Activated CD8-positive, alpha-beta memory T cell treated with anti-CD3 and anti-CD28 coated beads, Interleukin-2, amount 50 U/mL, for 48 hours (primary cell): ENCODE data around the gene TRIOBP.
"Not testable (repeated sequence)": the region's sequence is repeated elsewhere in the genome, so short reads cannot be mapped to it uniquely, and the experiment has no call there.

ENCODE experiments used
- DNase-seq: peaks from one replicate; pipeline ENCODE4 v3.0.0-alpha.2; 2020

Gene TRIOBP

DNA sequence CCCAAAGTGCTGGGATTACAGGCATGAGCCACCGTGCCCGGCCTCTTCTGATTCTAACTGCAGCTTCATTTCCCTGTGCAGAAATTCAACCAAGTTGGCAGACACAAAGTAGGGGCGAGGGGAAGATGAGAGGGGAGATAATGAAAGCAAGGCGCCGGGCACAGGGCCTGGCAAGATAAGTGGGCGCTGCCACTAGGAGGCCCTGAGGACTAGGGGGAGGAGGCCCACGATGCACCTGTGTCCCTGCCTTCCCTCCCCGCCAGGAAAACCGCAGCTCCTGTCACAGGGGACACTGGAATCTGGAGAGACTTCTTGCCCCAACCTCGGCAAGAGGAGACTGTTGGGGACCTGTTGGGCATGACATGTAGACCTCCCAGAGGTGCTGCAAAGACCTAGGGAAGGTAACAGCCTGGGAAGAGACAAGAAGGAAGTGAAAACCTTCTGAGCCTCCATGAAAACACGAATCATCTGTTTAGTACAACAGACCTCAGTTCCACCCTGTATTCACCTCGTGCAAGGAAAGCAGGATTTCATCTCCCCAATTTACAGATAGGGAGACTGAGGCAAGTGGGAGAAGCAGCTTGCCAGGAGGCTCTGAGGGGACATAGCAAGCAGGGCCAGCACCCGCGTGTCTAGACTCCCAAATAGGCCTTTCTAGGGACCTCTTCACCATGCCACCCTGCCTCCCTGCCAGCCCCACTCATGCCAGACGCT is 24.5 kb upstream of the TRIOBP start:
- DNase-seq = no peak

DNA sequence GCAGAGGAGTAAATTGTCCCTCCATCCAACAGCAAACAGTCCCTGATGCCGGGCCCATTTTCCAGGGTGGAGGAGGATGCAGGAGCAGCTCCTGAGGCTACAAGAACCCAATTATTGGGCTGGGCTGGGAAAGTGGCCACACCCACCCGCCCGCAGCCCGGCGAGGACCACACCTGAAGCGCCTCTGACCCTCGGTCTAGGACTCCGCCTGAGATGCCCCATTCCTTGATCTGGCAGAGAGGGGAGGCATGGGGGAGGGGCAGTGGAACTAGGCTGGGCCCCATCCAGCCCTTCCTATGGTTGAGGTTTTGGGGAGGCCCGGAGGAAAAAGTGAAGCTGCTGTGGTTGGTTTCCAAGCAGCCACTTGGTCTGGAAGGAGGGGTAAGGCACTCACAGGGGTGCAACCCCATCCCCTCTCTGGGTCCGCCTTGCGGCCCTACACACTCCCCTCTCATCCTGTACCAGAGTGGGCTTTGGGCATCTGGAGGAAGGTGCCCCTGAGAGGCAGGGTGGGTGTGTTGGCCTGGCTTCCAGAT is 23.9 kb upstream of the TRIOBP start:
- DNase-seq = no peak

DNA sequence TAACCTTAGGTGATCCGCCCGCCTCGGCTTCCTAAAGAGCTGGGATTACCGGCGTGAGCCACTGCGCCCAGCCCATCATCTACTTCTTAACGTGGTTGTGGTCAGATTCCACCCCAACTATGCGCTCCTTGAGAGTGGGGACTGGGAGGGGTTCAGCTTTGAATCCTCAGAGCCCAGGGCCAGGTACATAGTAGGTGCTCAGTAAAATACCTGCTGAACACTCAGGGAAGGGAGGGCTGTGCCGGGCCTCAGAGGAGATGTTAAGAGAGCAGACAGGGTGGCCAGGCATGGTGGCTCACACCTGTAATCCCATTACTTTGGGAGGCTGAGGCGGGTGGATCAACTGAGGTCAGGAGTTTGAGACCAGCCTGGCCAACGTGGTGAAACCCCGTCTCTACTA is 22.6 kb upstream of the TRIOBP start:
- DNase-seq = no peak

DNA sequence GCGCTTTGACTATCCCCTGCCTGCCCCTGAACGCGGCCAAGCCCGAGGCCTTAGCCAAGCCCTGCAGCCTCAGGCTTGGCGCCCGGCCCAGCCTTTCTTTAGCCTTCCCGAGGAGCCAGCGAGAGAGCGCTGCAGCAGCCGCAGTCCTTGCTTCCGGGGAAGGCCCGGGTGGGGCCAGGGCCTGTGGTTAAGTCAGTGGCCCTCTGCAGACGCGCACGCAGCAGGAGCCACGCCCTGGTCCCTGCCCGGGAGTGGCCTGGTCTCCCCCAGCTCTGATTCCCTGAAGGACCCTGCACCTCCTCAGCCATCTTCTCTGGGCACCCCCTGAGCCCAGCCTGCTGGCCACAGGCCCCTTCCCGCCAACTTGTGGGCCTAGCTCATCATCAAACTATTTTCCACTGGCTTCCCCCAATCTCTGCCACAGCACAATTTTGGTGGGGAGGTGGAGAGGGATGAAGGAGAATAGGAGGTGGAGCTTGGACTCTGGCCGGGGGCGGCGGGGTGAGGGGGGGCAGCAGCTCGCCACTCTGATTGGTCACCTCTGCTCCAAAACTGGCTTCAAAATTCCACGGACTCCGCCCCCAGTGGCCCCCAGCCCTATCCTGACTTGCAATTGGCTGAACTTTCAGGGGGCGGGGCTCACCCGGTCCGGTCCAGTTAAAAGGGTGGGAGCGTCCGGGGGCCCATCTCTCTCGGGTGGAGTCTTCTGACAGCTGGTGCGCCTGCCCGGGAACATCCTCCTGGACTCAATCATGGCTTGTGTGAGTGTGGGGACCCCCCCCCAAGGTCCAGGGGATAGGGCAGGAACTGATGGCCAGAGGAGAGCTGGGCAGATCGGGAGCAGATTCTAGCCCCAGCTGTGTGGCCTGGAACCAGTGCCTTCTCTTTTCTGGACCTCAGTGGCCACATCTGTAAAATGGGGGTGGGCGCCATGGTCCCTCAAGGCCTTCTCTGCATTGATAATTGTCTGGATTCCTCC is 21.6 kb upstream of the TRIOBP start, which contains the start of gene LGALS1:
TSS of gene LGALS1 (plus strand) at position 686 of the 979 bp plus-strand sequence. CDS start at position 753, 67 bp downstream.
- peak; percentile 84 for DNase-seq

DNA sequence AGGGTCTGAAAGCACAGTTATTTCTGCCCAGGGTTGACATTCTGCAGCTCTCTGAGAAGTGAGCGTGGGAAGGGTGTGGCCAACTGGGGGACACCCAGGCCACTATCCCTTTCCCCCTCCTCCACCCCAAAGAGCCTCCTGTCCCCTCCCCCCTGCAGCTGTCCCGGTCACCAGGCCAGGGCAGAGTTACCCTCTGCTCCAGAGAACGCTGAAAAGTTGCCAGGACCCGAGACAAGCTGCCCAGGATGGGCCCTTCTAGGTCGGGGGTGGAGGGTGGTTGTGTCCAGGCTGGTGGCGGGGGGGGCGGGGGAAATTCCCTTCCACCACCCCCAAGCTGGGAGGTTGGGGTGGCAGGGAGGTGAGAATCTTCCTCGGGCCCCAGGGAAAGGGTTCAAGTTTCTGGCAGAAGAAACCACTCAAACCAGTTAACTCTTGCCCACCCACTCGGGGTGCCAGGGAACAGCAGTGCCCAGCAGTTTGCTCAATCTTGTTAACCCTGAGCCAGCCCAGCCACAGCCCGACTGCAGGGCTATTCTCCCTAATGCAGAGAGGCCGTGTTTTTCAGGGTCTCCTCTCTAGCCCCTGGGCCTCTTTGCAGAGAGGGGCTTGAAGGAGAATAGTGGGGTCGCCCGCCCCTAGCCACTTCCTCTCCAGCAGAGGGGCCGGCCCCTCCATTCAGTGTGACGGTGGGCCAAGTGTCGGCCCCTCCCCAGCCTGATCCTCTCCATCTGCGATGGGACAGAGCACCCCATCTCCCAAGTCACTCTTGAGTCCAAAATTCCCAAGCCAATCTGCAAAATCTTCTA is 20.7 kb upstream of the TRIOBP start:
- DNase-seq = no peak

DNA sequence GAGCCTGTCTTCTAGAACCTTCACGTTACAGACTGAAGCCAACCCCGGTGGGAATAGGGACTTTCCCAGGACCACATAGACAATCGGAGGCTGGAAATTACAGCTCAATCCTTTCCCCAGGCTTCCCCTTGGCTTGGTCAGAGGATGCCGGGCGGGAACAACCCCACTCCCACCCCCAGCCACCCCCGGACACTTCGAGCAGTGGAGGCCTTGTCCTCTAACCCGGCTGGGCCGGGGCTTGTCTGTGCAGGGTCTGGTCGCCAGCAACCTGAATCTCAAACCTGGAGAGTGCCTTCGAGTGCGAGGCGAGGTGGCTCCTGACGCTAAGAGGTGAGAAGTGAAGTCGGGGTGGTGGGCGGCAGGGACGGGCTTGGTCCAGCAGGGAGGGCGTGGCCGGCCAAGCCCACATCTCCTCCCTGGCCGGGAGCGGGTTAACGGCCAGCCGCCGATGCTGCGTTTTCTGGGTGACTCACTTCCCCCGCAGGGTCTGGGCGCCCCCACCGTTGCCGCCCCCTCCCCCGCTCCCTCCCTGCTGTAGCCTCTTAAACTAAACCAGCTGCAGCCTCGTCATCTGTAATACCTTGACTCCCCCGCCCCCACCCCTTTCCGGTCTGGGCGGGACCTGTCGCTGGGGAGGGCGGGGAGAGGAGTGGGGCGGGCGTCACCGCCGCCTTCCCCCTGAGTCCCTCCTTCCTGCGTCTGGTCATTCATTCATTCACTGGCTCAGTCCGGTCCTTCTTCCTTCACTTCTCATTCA is 19.9 kb upstream of the TRIOBP start:
- DNase-seq = peak; percentile 93

DNA sequence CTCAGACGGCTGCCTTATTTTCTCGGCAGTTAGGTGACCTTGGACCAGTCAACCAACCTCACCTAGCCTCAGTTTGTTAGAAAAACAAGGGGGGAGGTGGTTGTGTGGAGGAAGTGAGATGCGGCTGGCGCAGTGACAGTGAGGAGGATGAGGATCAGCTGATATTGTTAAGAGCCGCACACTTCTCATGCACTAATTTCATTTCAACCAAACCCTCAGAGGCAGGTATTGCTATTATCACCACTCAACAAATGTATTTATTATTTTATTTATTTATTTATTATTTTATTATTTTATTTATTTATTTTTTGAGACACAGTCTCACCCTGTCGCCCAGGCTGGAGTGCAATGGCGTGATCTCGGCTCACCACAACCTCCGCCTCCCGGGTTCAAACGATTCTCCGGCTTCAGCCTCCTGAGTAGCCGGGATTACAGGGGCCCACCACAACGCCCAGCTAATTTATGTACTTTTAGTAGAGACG is 19.3 kb upstream of the TRIOBP start:
- DNase-seq = no peak

DNA sequence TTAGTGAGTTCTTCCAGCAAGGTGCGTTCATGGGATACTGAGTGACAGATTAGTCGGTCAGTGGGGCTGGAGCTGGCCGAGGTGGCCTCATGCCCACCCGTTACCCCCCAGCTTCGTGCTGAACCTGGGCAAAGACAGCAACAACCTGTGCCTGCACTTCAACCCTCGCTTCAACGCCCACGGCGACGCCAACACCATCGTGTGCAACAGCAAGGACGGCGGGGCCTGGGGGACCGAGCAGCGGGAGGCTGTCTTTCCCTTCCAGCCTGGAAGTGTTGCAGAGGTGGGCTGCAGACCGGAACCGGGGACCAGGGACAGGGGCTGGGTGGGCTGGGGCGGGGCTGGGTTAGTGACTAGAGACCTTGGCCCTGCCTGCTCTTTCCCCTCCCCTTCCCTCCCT is 18.5 kb upstream of the TRIOBP start:
- no peak for DNase-seq

DNA sequence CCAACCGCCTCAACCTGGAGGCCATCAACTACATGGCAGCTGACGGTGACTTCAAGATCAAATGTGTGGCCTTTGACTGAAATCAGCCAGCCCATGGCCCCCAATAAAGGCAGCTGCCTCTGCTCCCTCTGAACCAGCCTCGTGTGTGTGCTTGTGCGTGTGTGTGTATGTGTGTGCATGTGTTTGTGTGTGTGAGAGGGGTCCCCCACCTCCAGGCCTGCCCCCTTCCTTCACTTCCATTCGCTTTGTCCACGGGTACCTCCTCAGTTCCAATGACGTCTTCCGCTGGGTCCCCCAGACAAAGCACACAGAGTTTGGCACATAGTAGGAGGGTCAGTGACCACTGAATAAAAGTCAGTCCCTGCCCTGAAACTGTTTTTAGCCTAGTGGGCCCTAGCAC is 17.2 kb upstream of the TRIOBP start:
- DNase-seq = no peak

DNA sequence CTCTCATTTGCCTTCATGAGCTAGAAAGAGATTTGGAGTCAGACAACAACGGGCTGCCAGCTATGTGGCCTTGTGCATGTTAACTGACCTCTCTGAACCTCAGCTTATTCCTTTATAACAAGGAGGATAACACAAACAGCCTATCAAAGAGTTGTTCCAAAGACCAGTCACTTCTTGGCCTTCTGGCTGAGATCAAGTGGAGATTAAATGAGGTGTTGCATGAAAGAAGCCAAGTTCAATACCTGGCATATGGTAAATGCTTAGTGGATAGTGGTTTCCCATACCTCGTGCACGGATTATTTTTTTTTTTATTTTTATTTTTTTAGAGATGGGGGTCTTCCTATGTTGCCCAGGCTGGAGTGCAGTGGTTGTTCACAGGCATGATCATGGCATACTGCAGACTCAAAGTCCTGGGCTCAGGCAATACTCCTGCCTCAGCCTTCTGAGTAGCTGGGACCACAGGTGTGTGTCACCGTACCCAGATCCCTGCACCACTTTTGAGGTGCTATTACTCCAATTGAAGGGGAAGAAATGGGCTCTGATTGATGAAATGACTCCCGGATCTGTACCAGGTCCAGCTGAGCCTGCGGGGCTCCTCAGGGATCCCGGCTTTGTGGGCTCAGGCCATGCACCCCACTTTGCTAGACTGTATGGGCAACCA is 16.5 kb upstream of the TRIOBP start:
- no peak for DNase-seq

DNA sequence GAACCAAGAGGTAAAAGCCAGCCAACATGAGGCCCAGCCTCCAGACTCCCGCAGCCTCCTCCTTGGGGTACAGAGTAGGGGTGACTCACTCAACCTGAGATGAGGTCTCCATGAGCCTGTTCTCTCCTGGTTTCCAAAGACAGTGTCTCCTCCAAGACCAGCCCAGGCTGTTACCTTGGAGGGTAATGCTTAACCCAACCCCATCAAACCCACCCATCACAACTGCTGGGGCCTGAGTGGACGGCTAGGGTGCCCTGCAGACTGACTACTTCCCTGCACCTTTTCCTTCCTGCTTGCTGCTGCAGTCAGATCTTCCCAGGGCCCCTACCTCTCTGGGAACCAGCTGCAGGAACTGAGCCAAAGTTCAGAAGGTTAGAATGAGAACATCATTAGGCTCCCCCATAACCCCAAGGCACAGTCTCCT is 15.8 kb upstream of the TRIOBP start:
- DNase-seq = no peak

DNA sequence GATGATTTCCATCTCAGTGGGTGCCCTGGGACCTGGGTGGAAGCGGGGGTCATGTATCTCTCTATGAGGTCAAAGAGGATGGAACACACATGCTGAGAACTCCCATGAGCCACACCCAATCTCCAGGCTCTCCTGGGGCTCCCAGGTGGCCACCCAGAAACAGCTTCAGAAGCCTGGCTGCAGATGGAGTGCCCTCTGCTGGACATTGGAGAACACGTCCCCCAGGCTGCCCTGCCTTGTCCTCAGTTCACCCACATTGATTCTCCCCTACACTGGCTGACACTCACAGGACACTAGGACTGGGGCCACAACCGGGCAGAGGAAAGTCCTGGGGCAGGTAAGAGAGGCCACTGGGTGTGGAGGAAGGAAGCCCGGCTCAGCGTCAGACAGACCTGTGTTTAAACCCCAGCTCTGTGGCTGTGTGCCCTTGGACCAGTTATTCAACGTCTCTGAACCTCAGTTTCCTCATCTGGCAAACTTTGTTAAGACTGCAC is 15.2 kb upstream of the TRIOBP start:
- DNase-seq = peak; percentile 83

DNA sequence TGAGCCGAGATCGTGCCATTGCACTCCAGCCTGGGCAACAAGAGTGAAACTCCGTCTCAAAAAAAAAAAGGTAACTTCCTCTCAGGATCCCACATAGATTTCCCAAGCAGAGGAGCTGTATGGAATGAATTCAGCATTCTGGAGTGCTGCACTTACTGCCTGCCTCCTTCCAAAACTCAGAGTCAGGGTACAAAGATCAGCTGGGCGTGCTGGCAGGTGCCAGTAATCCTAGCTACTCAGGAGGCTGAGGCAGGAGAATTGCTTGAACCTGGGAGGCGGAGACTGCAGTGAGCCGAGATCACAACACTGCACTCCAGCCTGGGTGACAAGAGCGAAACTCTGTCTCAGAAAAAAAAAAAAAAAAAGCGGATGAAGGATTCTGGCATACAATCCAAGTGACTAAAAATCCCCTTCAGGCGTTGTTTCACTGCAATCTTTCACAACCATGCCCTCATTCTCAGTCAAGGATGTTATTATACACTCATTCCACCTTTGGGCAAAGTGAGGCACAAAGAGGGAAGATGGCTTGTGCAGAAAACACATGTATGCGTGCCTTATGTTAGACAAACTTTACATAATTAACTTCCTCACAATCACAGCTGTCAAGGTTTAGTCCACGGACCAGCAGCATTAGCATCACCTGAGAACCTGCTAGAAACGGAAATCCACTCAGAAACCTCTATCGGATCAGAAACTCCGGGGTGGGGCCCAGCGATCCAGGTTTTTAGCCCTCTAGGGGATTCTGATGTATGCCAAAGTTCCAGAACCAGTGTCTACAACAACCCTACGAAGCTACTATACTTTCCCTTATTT is 11.8 kb upstream of the TRIOBP start:
- DNase-seq = no peak

DNA sequence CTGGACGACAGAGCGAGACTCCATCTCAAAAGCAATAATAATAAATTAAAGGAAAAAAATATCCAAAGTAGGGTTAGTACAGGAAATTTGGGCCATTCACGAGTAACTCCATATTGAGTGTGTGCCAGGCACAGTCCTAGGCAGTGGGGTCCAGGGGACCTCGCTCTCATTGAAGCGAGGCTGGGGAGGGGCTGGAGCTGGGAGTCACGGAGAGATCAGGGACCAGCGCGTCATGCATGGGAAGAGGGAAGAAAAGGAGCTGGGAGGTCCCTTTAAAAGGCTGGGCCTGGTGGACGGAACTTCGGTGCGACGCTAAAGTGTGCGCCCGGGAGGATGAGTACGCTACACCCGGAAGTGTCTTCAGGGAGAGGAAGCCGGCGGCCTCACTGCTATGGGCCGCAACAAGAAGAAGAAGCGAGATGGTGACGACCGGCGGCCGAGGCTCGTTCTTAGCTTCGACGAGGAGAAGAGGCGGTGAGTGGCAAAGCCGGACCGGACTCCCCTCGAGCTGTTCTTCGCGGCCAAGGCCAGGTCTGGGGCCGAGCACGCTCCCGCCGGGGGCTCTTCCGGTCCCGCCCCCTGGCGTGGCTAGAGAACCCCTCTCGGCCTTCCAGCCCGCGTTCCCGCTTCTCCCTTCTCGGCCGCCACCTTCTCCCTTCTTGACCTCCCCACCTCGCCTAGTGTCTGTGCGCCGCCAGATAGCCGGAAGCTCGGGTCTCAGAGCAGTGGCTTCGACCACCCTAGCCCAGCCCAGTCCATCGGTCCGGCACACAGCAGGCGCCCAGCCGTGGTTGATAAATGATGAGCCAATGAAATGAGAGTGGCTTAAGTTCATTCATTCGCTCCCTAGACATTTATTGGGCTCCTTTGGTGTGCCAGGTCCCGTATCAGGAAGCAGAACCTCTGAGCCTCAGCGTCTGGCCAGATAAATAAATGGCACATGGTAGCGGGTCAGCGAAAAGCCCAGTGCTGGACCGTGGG is 10.6 kb upstream of the TRIOBP start, which contains the start of gene NOL12:
TSS of gene NOL12 (plus strand) at position 342 of the 981 bp plus-strand sequence. CDS start at position 392, 50 bp downstream.
- peak; percentile 86 for DNase-seq

DNA sequence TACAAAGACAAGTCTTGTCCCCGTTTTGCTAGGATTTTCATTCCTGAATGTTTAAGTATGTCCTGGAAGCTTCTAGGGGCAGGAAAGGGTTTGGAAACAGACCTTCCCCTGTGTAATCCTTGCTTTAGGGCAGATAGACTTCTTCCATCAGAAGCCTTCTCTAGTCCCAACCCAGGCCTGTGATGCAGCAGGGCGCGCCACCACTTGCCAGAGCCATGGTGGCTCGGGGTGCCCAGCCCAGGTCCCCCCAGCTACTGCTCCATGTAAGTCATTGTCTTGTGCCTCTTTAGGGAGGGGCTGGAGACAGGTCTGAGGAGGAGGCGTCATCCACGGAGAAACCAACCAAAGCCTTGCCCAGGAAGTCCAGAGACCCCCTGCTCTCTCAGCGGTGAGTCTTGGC is 6.4 kb upstream of the TRIOBP start:
- no peak for DNase-seq

DNA sequence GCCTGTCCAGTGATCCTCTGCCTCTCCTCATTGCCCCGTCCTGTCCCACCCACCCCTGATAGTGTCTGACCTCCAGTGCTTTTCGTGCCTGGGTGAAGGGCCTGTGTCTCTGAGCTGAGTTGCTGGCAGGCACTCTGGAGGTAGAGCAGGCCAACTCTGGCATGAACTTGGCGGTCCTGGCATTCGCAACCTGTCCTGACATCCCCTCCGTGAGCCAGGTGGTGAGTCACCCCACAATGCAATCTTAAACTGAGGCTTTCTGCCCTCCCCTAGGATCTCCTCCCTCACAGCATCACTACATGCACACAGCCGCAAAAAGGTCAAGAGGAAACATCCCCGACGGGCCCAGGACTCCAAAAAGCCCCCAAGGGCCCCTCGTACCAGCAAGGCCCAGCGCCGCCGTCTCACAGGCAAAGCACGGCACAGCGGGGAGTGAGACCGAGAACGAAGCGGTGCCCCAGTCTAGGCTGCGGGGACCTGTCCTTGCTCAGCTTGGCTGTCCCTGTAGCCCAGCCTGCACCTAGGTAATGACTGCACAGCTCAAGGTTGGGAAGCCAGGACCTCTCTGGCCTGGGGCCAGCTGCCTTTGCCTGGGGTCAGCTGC is 5.8 kb upstream of the TRIOBP start:
- no peak for DNase-seq

DNA sequence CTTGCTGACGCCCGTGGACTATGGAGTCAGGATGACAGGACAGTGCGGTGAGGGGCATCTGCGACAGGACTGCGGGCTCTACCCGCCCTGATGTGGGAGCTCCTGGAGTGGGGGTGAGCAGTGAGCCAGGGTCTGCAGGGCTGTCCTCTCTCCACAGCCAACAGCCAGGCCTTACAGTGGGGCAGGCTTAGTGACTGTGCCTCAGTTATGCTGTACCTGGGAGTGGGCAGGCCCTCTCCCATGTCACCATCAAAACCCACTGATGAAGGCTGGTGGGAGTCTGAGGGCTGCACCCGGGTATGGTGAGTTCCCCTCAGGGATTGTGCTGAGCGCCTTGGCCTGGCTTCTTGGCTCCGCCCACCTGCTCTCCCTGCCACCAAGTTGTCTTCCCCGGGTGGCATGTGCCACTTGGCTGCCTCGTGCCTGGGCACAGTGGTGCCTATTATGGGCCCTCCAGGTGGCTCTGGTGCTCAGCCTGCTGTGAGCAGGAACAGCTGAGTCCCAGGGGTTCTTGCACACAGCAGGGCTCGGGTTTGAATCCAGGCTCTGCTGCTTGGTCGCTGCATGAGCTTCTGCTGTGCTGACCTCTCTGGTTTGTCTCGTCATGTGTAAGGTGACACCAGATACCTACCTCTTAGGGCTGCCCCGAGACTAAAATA is 4.1 kb upstream of the TRIOBP start:
- DNase-seq = no peak

DNA sequence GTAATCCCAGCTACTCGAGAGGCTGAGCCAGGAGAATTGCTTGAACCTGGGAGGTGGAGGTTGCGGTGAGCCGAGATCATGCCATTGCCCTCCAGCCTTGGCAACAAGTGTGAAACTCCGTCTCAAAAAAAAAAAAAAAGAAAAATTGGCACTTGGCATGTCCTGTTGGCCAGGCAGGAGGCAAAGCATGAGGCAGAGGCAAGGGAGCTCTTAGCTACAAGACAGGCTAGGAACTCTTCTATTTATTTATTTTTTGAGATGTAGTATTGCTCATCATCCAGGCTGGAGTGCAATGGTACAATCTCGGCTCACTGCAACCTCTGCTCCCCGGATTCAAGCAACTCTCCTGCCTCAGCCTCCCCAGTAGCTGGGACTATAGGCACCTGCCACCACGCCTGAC is 2.7 kb upstream of the TRIOBP start:
- DNase-seq = not testable (repeated sequence)
